HG02938 (cell line): ENCODE measurements around the gene COL23A1.

Experiments used
- ATAC-seq: cut with Tn5 transposase; IDR thresholded peaks from one replicate; pipeline ENCODE4 v1.9.1; 2021; ENCODE audit warnings: mild to moderate bottlenecking, moderate library complexity; ENCODE audit not compliant: unreplicated experiment

The COL23A1 gene

GRCh38 chr5:178404987-178405386, 185.2 kb downstream of the COL23A1 start:
- ATAC-seq, result no peak

- no peak for ATAC-seq
Measured at GRCh38 chr5:178403956-178404600, 186.1 kb downstream of the COL23A1 start.

- no peak for ATAC-seq
Measured at GRCh38 chr5:178403351-178403750, 186.8 kb downstream of the COL23A1 start.

GRCh38 chr5:178399701-178400095, 190.5 kb downstream of the COL23A1 start:
- no peak for ATAC-seq

GRCh38 chr5:178398901-178399700, 191.1 kb downstream of the COL23A1 start:
- no peak for ATAC-seq

GRCh38 chr5:178396796-178397720, 193.1 kb downstream of the COL23A1 start:
- ATAC-seq, result no peak

- no peak for ATAC-seq
Measured at GRCh38 chr5:178394074-178394473, 196.1 kb downstream of the COL23A1 start.

GRCh38 chr5:178392931-178393394, 197.2 kb downstream of the COL23A1 start:
- no peak for ATAC-seq

- ATAC-seq, result no peak
Measured at GRCh38 chr5:178392386-178392785, 197.8 kb downstream of the COL23A1 start.

- ATAC-seq, result no peak
Measured at GRCh38 chr5:178391480-178391879, 198.7 kb downstream of the COL23A1 start.

GRCh38 chr5:178389796-178390195, 200.4 kb downstream of the COL23A1 start:
- ATAC-seq, result no peak

- ATAC-seq, result no peak
Measured at GRCh38 chr5:178389026-178389729, 201.0 kb downstream of the COL23A1 start.

GRCh38 chr5:178388386-178389025, 201.7 kb downstream of the COL23A1 start:
- no peak for ATAC-seq

GRCh38 chr5:178387856-178388190, 202.4 kb downstream of the COL23A1 start:
- ATAC-seq, result no peak

GRCh38 chr5:178387061-178387855, 202.9 kb downstream of the COL23A1 start:
- no peak for ATAC-seq

- no peak for ATAC-seq
Measured at GRCh38 chr5:178386336-178386931, 203.8 kb downstream of the COL23A1 start.

GRCh38 chr5:178385496-178385890, 204.7 kb downstream of the COL23A1 start:
- no peak for ATAC-seq

GRCh38 chr5:178384816-178385495, 205.2 kb downstream of the COL23A1 start:
- ATAC-seq, result no peak
